B cell (primary cell): ENCODE measurements around the gene EIF4E2. TPM values are rescaled to one million over a fixed set of nuclear protein-coding genes. Genes with fewer than 3 reads are reported as not detected.

Experiments
- ATAC-seq: fragments of 200-7000 bp; cut with Tn5 transposase; one replicate; pipeline ENCODE4 v1.10.0; 2021; ENCODE audit warnings: low read depth, mild to moderate bottlenecking, moderate number of reproducible peaks, moderate library complexity
- CTCF ChIA-PET: fragments of 350-600 bp; sonication (Branson Sonifier 250); formaldehyde crosslinking; loops from one replicate; lab custom pipeline; 2021; ENCODE audit warnings: antibody characterized with exemption, inconsistent platforms; lab: Charles Lee
- POLR2A ChIA-PET: fragments of 350-600 bp; sonication (Branson Sonifier 250); formaldehyde crosslinking; loops from one replicate; lab custom pipeline; 2021; ENCODE audit warnings: antibody characterized with exemption; lab: Charles Lee
- DNase-seq: peaks from one replicate; pipeline ENCODE4 v3.0.0; 2013
- H2AFZ ChIP-seq: 2 replicates; pipeline ENCODE4 v1.6.1; 2012; ENCODE audit warnings: mild to moderate bottlenecking, low read depth, low read length; ENCODE audit not compliant: insufficient read depth, poor library complexity, severe bottlenecking
- H3K27ac ChIP-seq, 2 donors: 1 replicate in 1 of 2; 2 replicates in 1 of 2; pipeline ENCODE4 v1.5.1; 2012 to 2013; ENCODE audit warnings: low read length in 2 of 2, mild to moderate bottlenecking in 2 of 2, moderate library complexity in 1 of 2
- H3K27me3 ChIP-seq, 4 experiments: fragments of 200-600 bp in 1 of 4; sonication (generic) in 1 of 4; replicated peaks in 1 of 4; 1 replicate in 2 of 4; 2 replicates in 2 of 4; pipeline versions ENCODE4 v1.6.1 to v1.7.0; 2013 to 2016; ENCODE audit warnings: low read length in 3 of 4, mild to moderate bottlenecking in 2 of 4, mixed read lengths in 1 of 4, moderate library complexity in 1 of 4; ENCODE audit not compliant: insufficient read depth in 4 of 4, control insufficient read depth in 3 of 4; ENCODE audit errors: control extremely low read depth in 1 of 4
- H3K36me3 ChIP-seq, 2 experiments: replicated peaks in 1 of 2; 1 replicate in 1 of 2; 2 replicates in 1 of 2; pipeline versions ENCODE4 v1.6.1 to v1.7.1; 2013; ENCODE audit warnings: low read length in 1 of 2; ENCODE audit not compliant: insufficient read depth in 2 of 2, control insufficient read depth in 1 of 2; ENCODE audit errors: control extremely low read depth in 1 of 2, extremely low read depth in 1 of 2
- H3K4me1 ChIP-seq, 2 donors: fragments of 200-600 bp in 1 of 2; sonication (generic) in 1 of 2; 1 replicate in 1 of 2; 2 replicates in 1 of 2; pipeline versions ENCODE4 v1.5.1 to v1.6.1; 2013 to 2017; ENCODE audit warnings: low read length in 2 of 2; ENCODE audit not compliant: control insufficient read depth in 2 of 2, insufficient read depth in 2 of 2
- H3K4me2 ChIP-seq: replicated peaks from 2 replicates; pipeline ENCODE3; 2012; ENCODE audit warnings: mild to moderate bottlenecking, low read depth, low read length; ENCODE audit not compliant: poor library complexity, severe bottlenecking
- H3K4me3 ChIP-seq, 5 experiments: fragments of 200-600 bp in 1 of 5; sonication (generic) in 1 of 5; 1 replicate in 3 of 5; 2 replicates in 2 of 5; pipeline versions ENCODE4 v1.5.1 to v1.7.0; 2011 to 2016; ENCODE audit warnings: low read length in 4 of 5, mild to moderate bottlenecking in 4 of 5, low read depth in 2 of 5, control low read depth in 1 of 5, moderate library complexity in 1 of 5; ENCODE audit not compliant: insufficient read depth in 1 of 5; ENCODE audit errors: control extremely low read depth in 1 of 5, extremely low read depth in 1 of 5
- H3K79me2 ChIP-seq: fragments of 200-600 bp; sonication (generic); one replicate; pipeline ENCODE4 v1.6.0; 2016; ENCODE audit warnings: low read length; ENCODE audit not compliant: control insufficient read depth, insufficient read depth
- H3K9ac ChIP-seq: fragments of 200-600 bp; sonication (generic); 2 replicates; pipeline ENCODE4 v1.6.1; 2017; ENCODE audit warnings: mild to moderate bottlenecking, low read length, moderate library complexity
- H3K9me3 ChIP-seq, 3 donors: one replicate each; pipeline versions ENCODE4 v1.6.1 to v1.7.1; 2013; ENCODE audit warnings: low read length in 2 of 3; ENCODE audit not compliant: control insufficient read depth in 2 of 3, insufficient read depth in 1 of 3; ENCODE audit errors: control extremely low read depth in 1 of 3
- H4K20me1 ChIP-seq: 2 replicates; pipeline ENCODE4 v1.6.0; 2012; ENCODE audit warnings: mild to moderate bottlenecking, low read length; ENCODE audit not compliant: insufficient read depth, control insufficient read depth, poor library complexity, severe bottlenecking
- H3K27ac Mint-ChIP-seq: one replicate; pipeline ENCODE4 v1.8.0; 2021; ENCODE audit warnings: mixed read lengths
- H3K27me3 Mint-ChIP-seq: one replicate; pipeline ENCODE4 v1.8.0; 2021; ENCODE audit warnings: mixed read lengths
- H3K4me1 Mint-ChIP-seq: one replicate; pipeline ENCODE4 v1.8.0; 2021; ENCODE audit warnings: mixed read lengths
- H3K4me3 Mint-ChIP-seq: one replicate; pipeline ENCODE4 v1.8.0; 2021; ENCODE audit warnings: mixed read lengths
- H3K9me3 Mint-ChIP-seq: one replicate; pipeline ENCODE4 v1.8.0; 2022; ENCODE audit warnings: mixed read lengths; ENCODE audit not compliant: insufficient read depth
- EZH2 ChIP-seq: IDR thresholded peaks from 2 replicates; pipeline ENCODE4 v1.6.1; 2012; ENCODE audit warnings: borderline replicate concordance, low read depth, mild to moderate bottlenecking, moderate library complexity, low read length; ENCODE audit not compliant: insufficient read depth, poor library complexity, severe bottlenecking
- WGBS: methylation state at CpG from one replicate; pipeline ENCODE4 v1.1.5; 2013; ENCODE audit warnings: missing lambda C conversion rate; ENCODE audit not compliant: insufficient coverage; 5-methylcytosine and 5-hydroxymethylcytosine counted together
- intact Hi-C: fragments of 100-400 bp; cut with micrococcal nuclease; formaldehyde crosslinking; loops from one replicate; pipeline ENCODE4 v1.10.0; 2022
- polyA plus RNA-seq: library from polyadenylated mRNA; depleted of rRNA; stranded (reverse); fragments of >200 nt; gene quantifications from 2 replicates; pipeline ENCODE4 v1.2.3, GENCODE V29; 2012
- total RNA-seq, 2 donors: library from RNA; stranded (reverse); fragments of 120-200 nt in 1 of 2; gene quantifications; 1 replicate in 1 of 2; 2 replicates in 1 of 2; pipeline versions ENCODE4 v1.2.3 to v1.2.4, GENCODE V29; 2013 to 2022
- TF ChIP-seq, protein P1 (sequence below): fragments of 200-600 bp; IDR thresholded peaks from one replicate; pipeline ENCODE4 v1.8.0; 2022; ENCODE audit warnings: antibody characterized with exemption, mild to moderate bottlenecking

The EIF4E2 gene
- total and polyA plus RNA-seq, 2 donors (not counting 1 experiment from before 2014, with no cell fraction given): 17.9 to 67.0 TPM

DNA sequence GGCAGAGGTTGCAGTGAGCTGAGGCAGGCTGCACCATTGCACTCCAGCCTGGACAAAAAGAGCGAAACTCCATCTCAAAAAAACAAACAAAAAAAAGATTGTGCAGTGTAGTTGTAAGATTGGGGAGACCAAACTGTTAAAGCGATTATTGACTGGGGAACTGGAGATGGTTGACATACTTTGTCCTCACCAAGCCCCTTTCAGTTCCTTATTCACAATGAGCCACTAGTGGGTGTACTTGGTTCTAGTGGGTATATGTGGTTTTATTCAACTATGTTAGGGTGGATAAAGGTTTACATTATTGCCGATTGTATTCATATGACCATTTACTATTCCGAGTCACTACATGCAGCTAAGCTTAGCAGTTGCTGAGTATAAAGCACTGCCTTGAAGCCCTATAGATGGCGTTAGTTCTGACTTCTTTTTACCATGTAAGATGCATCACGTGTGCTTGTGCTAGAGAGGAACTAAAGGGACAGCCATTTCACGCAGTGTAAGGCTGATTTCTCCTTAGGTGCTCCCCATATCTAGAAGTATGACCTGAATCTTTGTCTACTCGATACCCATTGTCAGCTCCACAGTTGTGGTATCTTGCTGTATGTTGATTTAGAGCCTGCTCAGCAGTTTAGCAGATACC is 12.1 kb downstream of the EIF4E2 start:
- H3K79me2 ChIP-seq: no peaks in the 10 kb centered on the region
- H3K27me3 Mint-ChIP-seq: no peaks in the 10 kb centered on the region
- no peaks in the 10 kb centered on the region for H3K9me3 ChIP-seq
- H3K27me3 ChIP-seq: no peaks in the 10 kb centered on the region
- H3K27ac Mint-ChIP-seq: peak overlapping the region; percentile 51
- peaks cover 17% of the 10 kb centered on the region for H3K4me1 Mint-ChIP-seq
- intact Hi-C loops: no loop called here
- H3K4me1 ChIP-seq: peaks cover 13 to 19% of the 10 kb centered on the region in 2 donors
- H3K4me3 Mint-ChIP-seq: peak overlapping the region; percentile 41
- H3K4me2 ChIP-seq: peak overlapping the region; percentile 24
- no peaks in the 10 kb centered on the region for H3K9me3 Mint-ChIP-seq
- POLR2A ChIA-PET: no interaction called here
- peak overlapping the region in 1 of 2 donors; percentile 38 for H3K27ac ChIP-seq
- H3K4me3 ChIP-seq: no peak overlapping the region
- DNase-seq (peak; percentile 54), ATAC-seq (peak; percentile 58)
- no peak for TF ChIP-seq EZH2
- TF ChIP-seq, protein P1, sequence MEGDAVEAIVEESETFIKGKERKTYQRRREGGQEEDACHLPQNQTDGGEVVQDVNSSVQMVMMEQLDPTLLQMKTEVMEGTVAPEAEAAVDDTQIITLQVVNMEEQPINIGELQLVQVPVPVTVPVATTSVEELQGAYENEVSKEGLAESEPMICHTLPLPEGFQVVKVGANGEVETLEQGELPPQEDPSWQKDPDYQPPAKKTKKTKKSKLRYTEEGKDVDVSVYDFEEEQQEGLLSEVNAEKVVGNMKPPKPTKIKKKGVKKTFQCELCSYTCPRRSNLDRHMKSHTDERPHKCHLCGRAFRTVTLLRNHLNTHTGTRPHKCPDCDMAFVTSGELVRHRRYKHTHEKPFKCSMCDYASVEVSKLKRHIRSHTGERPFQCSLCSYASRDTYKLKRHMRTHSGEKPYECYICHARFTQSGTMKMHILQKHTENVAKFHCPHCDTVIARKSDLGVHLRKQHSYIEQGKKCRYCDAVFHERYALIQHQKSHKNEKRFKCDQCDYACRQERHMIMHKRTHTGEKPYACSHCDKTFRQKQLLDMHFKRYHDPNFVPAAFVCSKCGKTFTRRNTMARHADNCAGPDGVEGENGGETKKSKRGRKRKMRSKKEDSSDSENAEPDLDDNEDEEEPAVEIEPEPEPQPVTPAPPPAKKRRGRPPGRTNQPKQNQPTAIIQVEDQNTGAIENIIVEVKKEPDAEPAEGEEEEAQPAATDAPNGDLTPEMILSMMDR: no peak
- no peaks in the 10 kb centered on the region for H4K20me1 ChIP-seq
- no peak overlapping the region for H3K9ac ChIP-seq
- H3K36me3 ChIP-seq: peaks cover 19 to 68% of the 10 kb centered on the region in 2 experiments
- no peak overlapping the region for H2AFZ ChIP-seq
- CTCF ChIA-PET: interaction anchor here (0.5 kb wide), 1 partner anchor 53 kb away, joined by 3 read pairs; no protein-coding TSS in a partner anchor
- 61% methylated on average over 3 of the region's 8 CpGs for WGBS

DNA sequence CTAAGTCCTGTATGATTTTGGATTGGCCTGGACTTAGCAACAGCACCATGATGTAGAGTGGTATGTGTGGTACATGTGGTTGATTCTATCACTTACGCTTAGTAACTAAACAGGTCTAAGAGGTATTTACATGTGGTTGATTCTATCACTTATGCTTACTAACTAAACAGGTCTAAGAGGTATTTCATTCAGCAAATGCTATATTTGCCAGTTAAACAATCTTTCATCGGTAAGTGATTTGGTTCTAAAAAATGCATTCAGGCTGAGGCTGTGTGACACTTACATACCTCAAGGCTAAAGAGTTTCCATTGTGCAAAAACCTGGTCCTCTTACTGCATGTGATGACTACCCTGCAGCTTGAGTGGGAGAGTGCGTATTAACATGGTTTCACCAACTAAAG is 13.1 kb downstream of the EIF4E2 start:
- Histone ChIP-seq H3K4me1 (peaks cover 13 to 19% of the 10 kb centered on the region in 2 donors), H2AFZ (no peak overlapping the region), H3K27me3 (no peaks in the 10 kb centered on the region), H4K20me1 (no peaks in the 10 kb centered on the region), H3K36me3 (peaks cover 22 to 69% of the 10 kb centered on the region in 2 experiments), H3K4me3 (no peak overlapping the region), H3K9me3 (no peaks in the 10 kb centered on the region), H3K9ac (no peak overlapping the region), H3K27ac (no peak overlapping the region), H3K79me2 (no peaks in the 10 kb centered on the region), H3K4me2 (no peak overlapping the region)
- ATAC-seq (no peak), DNase-seq (no peak)
- 100% methylated on average over 1 of the region's 3 CpGs for WGBS
- no peak overlapping the region for H3K4me3 Mint-ChIP-seq
- H3K27me3 Mint-ChIP-seq: no peaks in the 10 kb centered on the region
- H3K9me3 Mint-ChIP-seq: no peaks in the 10 kb centered on the region
- ChIA-PET POLR2A (no interaction called here), CTCF (no interaction called here)
- H3K27ac Mint-ChIP-seq: peak overlapping the region; percentile 6
- intact Hi-C loops: no loop called here
- peaks cover 17% of the 10 kb centered on the region for H3K4me1 Mint-ChIP-seq
- TF ChIP-seq, protein P1: no peak
- TF ChIP-seq EZH2: no peak
